ENCODE results near the gene FER1L5.

The FER1L5 gene

GRCh38 chr2:96642564-96643360 lies at the start of gene FER1L5:
Gene FER1L5 (plus strand): TSS chr2:96642764. CDS start chr2:96642837, 73 bp downstream.
- peak; percentile 69 for DNase-seq (ENCODE audit: low read depth)
- H3K4me3 ChIP-seq (ENCODE audit: low read depth, low read length) = peak within 1 kb of the TSS; percentile 61
- TF ChIP-seq, protein P1, sequence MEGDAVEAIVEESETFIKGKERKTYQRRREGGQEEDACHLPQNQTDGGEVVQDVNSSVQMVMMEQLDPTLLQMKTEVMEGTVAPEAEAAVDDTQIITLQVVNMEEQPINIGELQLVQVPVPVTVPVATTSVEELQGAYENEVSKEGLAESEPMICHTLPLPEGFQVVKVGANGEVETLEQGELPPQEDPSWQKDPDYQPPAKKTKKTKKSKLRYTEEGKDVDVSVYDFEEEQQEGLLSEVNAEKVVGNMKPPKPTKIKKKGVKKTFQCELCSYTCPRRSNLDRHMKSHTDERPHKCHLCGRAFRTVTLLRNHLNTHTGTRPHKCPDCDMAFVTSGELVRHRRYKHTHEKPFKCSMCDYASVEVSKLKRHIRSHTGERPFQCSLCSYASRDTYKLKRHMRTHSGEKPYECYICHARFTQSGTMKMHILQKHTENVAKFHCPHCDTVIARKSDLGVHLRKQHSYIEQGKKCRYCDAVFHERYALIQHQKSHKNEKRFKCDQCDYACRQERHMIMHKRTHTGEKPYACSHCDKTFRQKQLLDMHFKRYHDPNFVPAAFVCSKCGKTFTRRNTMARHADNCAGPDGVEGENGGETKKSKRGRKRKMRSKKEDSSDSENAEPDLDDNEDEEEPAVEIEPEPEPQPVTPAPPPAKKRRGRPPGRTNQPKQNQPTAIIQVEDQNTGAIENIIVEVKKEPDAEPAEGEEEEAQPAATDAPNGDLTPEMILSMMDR (conservative IDR thresholded peaks at IDR 0.05; ENCODE audit: low read depth, low read length) = no peak

- H3K4me3 ChIP-seq (ENCODE audit: low read depth, low read length) = no peak overlapping the region
- TF ChIP-seq, protein P1 (conservative IDR thresholded peaks at IDR 0.05; ENCODE audit: low read depth, low read length) = no peak
- no peak for DNase-seq (ENCODE audit: low read depth)
These were observed 48.3 kb upstream of the FER1L5 start for GRCh38 chr2:96594282-96594681.

DNA sequence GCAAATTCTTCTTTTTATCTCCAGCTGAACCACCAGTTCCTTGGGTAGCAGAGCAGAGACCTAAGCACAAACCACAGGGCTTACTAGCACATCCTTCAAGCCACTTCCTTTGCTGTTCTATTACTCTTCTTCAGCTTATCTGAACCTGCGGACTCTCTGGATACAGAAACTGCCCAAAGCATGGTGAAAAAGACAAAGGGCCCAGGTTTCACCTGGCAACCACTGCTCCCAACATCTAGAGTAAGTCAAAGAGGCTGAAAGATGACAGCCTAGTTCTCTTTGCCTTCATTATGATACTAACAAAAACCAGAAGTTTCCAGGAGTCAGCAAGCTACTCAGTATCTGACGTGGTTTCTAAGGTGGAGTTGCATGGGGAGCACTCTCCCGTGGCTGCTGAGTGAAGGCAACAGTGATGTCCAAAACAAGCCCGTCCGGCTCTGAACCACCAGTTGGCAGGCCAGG lies 47.8 kb upstream of the FER1L5 start:
- TF ChIP-seq, protein P1 (conservative IDR thresholded peaks at IDR 0.05; ENCODE audit: low read depth, low read length) = no peak
- H3K4me3 ChIP-seq (ENCODE audit: low read depth, low read length) = no peak overlapping the region
- DNase-seq (ENCODE audit: low read depth) = no peak

DNA sequence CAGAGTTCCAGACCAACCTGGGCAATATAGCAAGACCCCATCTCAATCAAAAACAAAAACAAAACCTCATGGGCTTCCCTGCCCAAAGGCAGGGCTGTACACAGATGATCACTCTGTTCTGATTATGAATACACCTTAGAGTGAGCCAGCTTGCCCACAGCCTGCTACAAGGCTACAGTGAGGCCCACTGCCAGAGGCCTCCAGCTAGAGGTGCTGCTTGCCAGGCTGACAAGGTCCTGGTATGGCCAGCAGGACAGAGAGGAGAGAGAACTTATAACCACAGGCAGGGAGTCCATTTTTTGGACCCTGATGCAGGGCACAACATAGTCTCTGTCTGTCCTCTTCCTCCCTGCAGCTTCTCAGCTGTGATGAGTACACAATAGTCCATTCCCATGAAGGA lies 46.0 kb upstream of the FER1L5 start:
- no peak for DNase-seq (ENCODE audit: low read depth)
- TF ChIP-seq, protein P1 (conservative IDR thresholded peaks at IDR 0.05; ENCODE audit: low read depth, low read length) = no peak
- H3K4me3 ChIP-seq (ENCODE audit: low read depth, low read length) = no peak overlapping the region

GRCh38 chr2:96599941-96600340 lies 42.6 kb upstream of the FER1L5 start:
- H3K4me3 ChIP-seq (ENCODE audit: low read depth, low read length) = no peak overlapping the region
- no peak for DNase-seq (ENCODE audit: low read depth)
- TF ChIP-seq, protein P1 (conservative IDR thresholded peaks at IDR 0.05; ENCODE audit: low read depth, low read length) = no peak

- DNase-seq (ENCODE audit: low read depth) = no peak
- no peak overlapping the region for H3K4me3 ChIP-seq (ENCODE audit: low read depth, low read length)
- TF ChIP-seq, protein P1 (conservative IDR thresholded peaks at IDR 0.05; ENCODE audit: low read depth, low read length) = no peak
These were observed 40.9 kb upstream of the FER1L5 start for GRCh38 chr2:96601382-96602292.
